ENCODE results near the gene SNAPIN. TPM values are rescaled to one million over a fixed set of nuclear protein-coding genes. Genes with fewer than 3 reads are reported as not detected.

The SNAPIN gene
- total RNA-seq, 1 experiment from 2014 or later: 45.5 TPM

DNA sequence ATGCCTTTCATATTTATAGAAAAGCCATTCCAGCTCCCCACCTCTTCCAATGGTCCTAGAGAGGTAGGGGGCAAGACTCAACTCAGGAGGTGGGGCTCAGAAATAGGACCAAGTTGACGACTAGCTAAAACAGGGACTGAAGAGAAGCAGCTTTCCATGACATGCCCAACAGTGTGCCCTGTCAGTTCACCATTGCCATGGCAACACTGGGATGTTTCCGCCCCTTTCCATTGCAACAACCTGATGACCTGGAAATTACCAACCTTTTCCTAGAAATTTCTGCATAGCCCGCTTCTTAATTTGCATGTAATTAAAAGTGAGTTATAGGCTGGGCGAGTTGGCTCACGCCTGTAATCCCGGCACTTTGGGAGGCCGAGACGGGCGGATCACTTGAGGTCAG is 47.0 kb downstream of the SNAPIN start:
- no peak for DNase-seq (ENCODE audit: low spot score)

DNA sequence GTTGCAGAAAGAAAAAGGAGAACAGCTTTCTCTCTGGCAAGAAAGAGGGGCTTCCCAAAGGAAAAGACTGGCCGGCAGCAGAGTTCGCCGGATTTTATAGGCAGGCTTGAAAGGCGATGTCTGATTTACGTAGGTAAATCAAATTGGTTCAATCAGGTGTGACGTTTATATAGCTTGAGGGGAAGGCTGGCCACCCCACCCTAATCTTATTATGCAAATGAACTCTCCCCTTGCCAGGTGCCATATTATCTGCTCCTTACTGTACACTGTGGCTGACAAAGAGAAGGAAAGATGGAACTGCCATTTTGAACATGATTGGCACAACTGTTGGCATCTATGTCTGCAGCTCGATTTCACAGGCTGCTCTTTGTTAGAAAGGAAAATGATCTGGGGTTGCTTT is 52.5 kb downstream of the SNAPIN start:
- no peak for DNase-seq (ENCODE audit: low spot score)

Small RNAs within 50 kb of the gene (small RNA-seq; reads per million reads assigned to genes)
- gene MIR8083: not detected
- not detected for gene RN7SL372P

Other genes with a start within 250 kb of the SNAPIN start
- gene S100A7A, start 242.2 kb upstream of the SNAPIN start, total RNA-seq (2014; rRNA removed; shearing (Covaris generic)): not detected in 2 replicates
- not detected in 2 replicates for gene S100A7, start 198.1 kb upstream of the SNAPIN start, total RNA-seq (2014; rRNA removed; shearing (Covaris generic))
- gene S100A6, start 122.7 kb upstream of the SNAPIN start, total RNA-seq (2014; rRNA removed; shearing (Covaris generic)): 2,272 and 2,428 TPM in 2 replicates
- 4.0 and 9.8 TPM in 2 replicates for gene S100A5, start 117.8 kb upstream of the SNAPIN start, total RNA-seq (2014; rRNA removed; shearing (Covaris generic))
- 694 and 702 TPM in 2 replicates for gene S100A4, start 112.9 kb upstream of the SNAPIN start, total RNA-seq (2014; rRNA removed; shearing (Covaris generic))
- gene S100A3, start 109.4 kb upstream of the SNAPIN start, total RNA-seq (2014; rRNA removed; shearing (Covaris generic)): 2.6 and 4.9 TPM in 2 replicates
- 17.9 and 26.4 TPM in 2 replicates for gene S100A2, start 92.9 kb upstream of the SNAPIN start, total RNA-seq (2014; rRNA removed; shearing (Covaris generic))
- gene S100A16, start 45.6 kb upstream of the SNAPIN start, total RNA-seq (2014; rRNA removed; shearing (Covaris generic)): 282 and 292 TPM in 2 replicates
- gene S100A14, start 42.4 kb upstream of the SNAPIN start, total RNA-seq (2014; rRNA removed; shearing (Covaris generic)): 35.6 and 46.2 TPM in 2 replicates
- 78.7 and 87.3 TPM in 2 replicates for gene S100A13, start 31.2 kb upstream of the SNAPIN start, total RNA-seq (2014; rRNA removed; shearing (Covaris generic))
- gene S100A1, start 30.3 kb upstream of the SNAPIN start, total RNA-seq (2014; rRNA removed; shearing (Covaris generic)): 0.15 TPM in 1 of 2 replicates, not detected in the other
- gene CHTOP, start 24.6 kb upstream of the SNAPIN start, total RNA-seq (2014; rRNA removed; shearing (Covaris generic)): 63.7 and 69.4 TPM in 2 replicates
- gene ILF2, start 12.3 kb downstream of the SNAPIN start, total RNA-seq (2014; rRNA removed; shearing (Covaris generic)): 144 and 159 TPM in 2 replicates
- gene NPR1, start 20.0 kb downstream of the SNAPIN start, total RNA-seq (2014; rRNA removed; shearing (Covaris generic)): not detected in 2 replicates
- 23.4 and 28.9 TPM in 2 replicates for gene INTS3, start 69.3 kb downstream of the SNAPIN start, total RNA-seq (2014; rRNA removed; shearing (Covaris generic))
- 13.8 and 14.7 TPM in 2 replicates for gene SLC27A3, start 116.7 kb downstream of the SNAPIN start, total RNA-seq (2014; rRNA removed; shearing (Covaris generic))

Measured in HT-29 (cell line).